ENCODE data around the gene HOOK2. TPM values are rescaled to one million over a fixed set of nuclear protein-coding genes. Genes with fewer than 3 reads are reported as not detected.
"Not testable (repeated sequence)": the region's sequence is repeated elsewhere in the genome, so short reads cannot be mapped to it uniquely, and the experiment has no call there.

The HOOK2 gene
- total RNA-seq, 1 experiment from 2014 or later, result 11.0 TPM

GRCh38 chr19:12752056-12752781 lies 23.1 kb downstream of the HOOK2 start:
- DNase-seq (ENCODE audit: low read depth), result no peak

GRCh38 chr19:12751635-12752034 lies 23.7 kb downstream of the HOOK2 start, which contains the start of gene BEST2:
Gene BEST2, plus strand, starts transcription at chr19:12751791. Its CDS starts 802 bp downstream, at chr19:12752593.
- no peak for DNase-seq (ENCODE audit: low read depth)

GRCh38 chr19:12750851-12751250 lies 24.5 kb downstream of the HOOK2 start:
- DNase-seq (ENCODE audit: low read depth), result peak; percentile 42

- peak; percentile 68 for DNase-seq (ENCODE audit: low read depth)
Observed at GRCh38 chr19:12749938-12750521, 25.3 kb downstream of the HOOK2 start.

GRCh38 chr19:12748489-12748888 lies 26.9 kb downstream of the HOOK2 start:
- no peak for DNase-seq (ENCODE audit: low read depth)

- DNase-seq (ENCODE audit: low read depth), result peak; percentile 81
Observed at GRCh38 chr19:12745166-12745897, 30.0 kb downstream of the HOOK2 start.

GRCh38 chr19:12737835-12738351 lies 37.5 kb downstream of the HOOK2 start:
- no peak for DNase-seq (ENCODE audit: low read depth)

- peak; percentile 99 for DNase-seq (ENCODE audit: low read depth)
Observed at GRCh38 chr19:12736995-12737834, 38.1 kb downstream of the HOOK2 start, which contains the start of gene GET3. Gene GET3, plus strand, starts transcription at chr19:12737497. Its CDS starts 9 bp downstream, at chr19:12737506.

GRCh38 chr19:12733369-12734214 lies 41.8 kb downstream of the HOOK2 start:
- peak; percentile 51 for DNase-seq (ENCODE audit: low read depth)

- DNase-seq (ENCODE audit: low read depth), result no peak
Observed at GRCh38 chr19:12731337-12731736, 44.0 kb downstream of the HOOK2 start.

GRCh38 chr19:12730064-12730463 lies 45.3 kb downstream of the HOOK2 start:
- no peak for DNase-seq (ENCODE audit: low read depth)

GRCh38 chr19:12727745-12728433 lies 47.5 kb downstream of the HOOK2 start:
- no peak for DNase-seq (ENCODE audit: low read depth)

GRCh38 chr19:12726988-12727316 lies 48.4 kb downstream of the HOOK2 start:
- DNase-seq (ENCODE audit: low read depth), result no peak

- DNase-seq (ENCODE audit: low read depth), result not testable (repeated sequence)
Observed at GRCh38 chr19:12725612-12726011, 49.7 kb downstream of the HOOK2 start.

GRCh38 chr19:12723641-12724426 lies 51.5 kb downstream of the HOOK2 start, which contains the start of gene TNPO2:
Gene TNPO2, minus strand, starts transcription at chr19:12723932. Its CDS starts 2,955 bp downstream, at chr19:12720977.
- peak; percentile 85 for DNase-seq (ENCODE audit: low read depth)

GRCh38 chr19:12723381-12723640 lies 52.0 kb downstream of the HOOK2 start:
- DNase-seq (ENCODE audit: low read depth), result no peak

GRCh38 chr19:12722566-12723380 lies 52.6 kb downstream of the HOOK2 start:
- peak; percentile 100 for DNase-seq (ENCODE audit: low read depth)

Data from Daoy (cell line).